PC-9 (cell line): ENCODE results near the gene UBE4B. TPM values are rescaled to one million over a fixed set of nuclear protein-coding genes. Genes with fewer than 3 reads are reported as not detected.

ENCODE experiments used
- BruUV-seq: library from RNA; stranded (reverse); fragments of 400-500 nt; replicated peaks from 2 replicates; lab custom pipeline; 2021; lab: Mats Ljungman, UMichigan
- CTCF ChIA-PET: fragments of 300-600 bp; sonication (Branson Sonifier 250); formaldehyde crosslinking; loops from one replicate; lab custom pipeline; 2022; ENCODE audit warnings: antibody characterized with exemption; lab: Charles Lee
- POLR2A ChIA-PET: fragments of 300-600 bp; sonication (Branson Sonifier 250); formaldehyde crosslinking; loops from one replicate; lab custom pipeline; 2022; ENCODE audit warnings: antibody characterized with exemption; ENCODE audit not compliant: unreplicated experiment; lab: Charles Lee
- DNase-seq, 2 experiments: peaks; one replicate each; pipeline versions ENCODE4 v3.0.0 to v3.0.0-alpha.2; 2015 to 2022; ENCODE audit warnings: mixed read lengths in 1 of 2
- H2AFZ ChIP-seq: fragments of 200-600 bp; sonication (generic); 2 replicates; pipeline ENCODE4 v1.8.1; 2017; ENCODE audit warnings: antibody characterized with exemption
- H3F3A ChIP-seq: fragments of 200-600 bp; sonication (generic); 2 replicates; pipeline ENCODE4 v1.8.1; 2017; ENCODE audit warnings: antibody characterized with exemption, mild to moderate bottlenecking, low read depth; ENCODE audit not compliant: insufficient read depth
- H3K27ac ChIP-seq: fragments of 200-600 bp; sonication (generic); 2 replicates; pipeline ENCODE4 v1.6.1; 2016; ENCODE audit warnings: mixed run types
- H3K27me3 ChIP-seq: fragments of 200-600 bp; sonication (generic); 2 replicates; pipeline ENCODE4 v1.6.1; 2016; ENCODE audit warnings: low read depth, mixed run types; ENCODE audit not compliant: insufficient read depth
- H3K36me3 ChIP-seq: fragments of 200-600 bp; sonication (generic); 2 replicates; pipeline ENCODE4 v1.6.1; 2016; ENCODE audit warnings: low read depth, mixed run types
- H3K4me1 ChIP-seq: fragments of 200-600 bp; sonication (generic); replicated peaks from 2 replicates; pipeline ENCODE4 v1.6.1; 2016; ENCODE audit warnings: mixed run types; ENCODE audit not compliant: insufficient read depth
- H3K4me2 ChIP-seq: fragments of 200-600 bp; sonication (generic); 2 replicates; pipeline ENCODE4 v1.6.1; 2017; ENCODE audit warnings: mixed run types
- H3K4me3 ChIP-seq: fragments of 200-600 bp; sonication (generic); 2 replicates; pipeline ENCODE4 v1.6.1; 2016; ENCODE audit warnings: mixed run types
- H3K79me2 ChIP-seq: fragments of 200-600 bp; sonication (generic); 2 replicates; pipeline ENCODE4 v1.6.1; 2017; ENCODE audit warnings: low read depth, mixed run types
- H3K9me2 ChIP-seq: fragments of 200-600 bp; sonication (generic); 2 replicates; pipeline ENCODE4 v1.8.1; 2017; ENCODE audit warnings: mild to moderate bottlenecking; ENCODE audit not compliant: insufficient read depth
- H3K9me3 ChIP-seq: fragments of 200-600 bp; sonication (generic); 2 replicates; pipeline ENCODE4 v1.8.1; 2016; ENCODE audit warnings: low read depth; ENCODE audit not compliant: insufficient read depth
- H4K20me1 ChIP-seq: fragments of 200-600 bp; sonication (generic); 2 replicates; pipeline ENCODE4 v1.8.1; 2017; ENCODE audit not compliant: insufficient read depth
- EZH2 ChIP-seq: fragments of 200-600 bp; sonication (generic); IDR thresholded peaks from 2 replicates; pipeline ENCODE4 v1.8.0; 2017; ENCODE audit warnings: antibody characterized with exemption, low read depth
- intact Hi-C: fragments of 100-400 bp; cut with micrococcal nuclease; formaldehyde crosslinking; loops from one replicate; pipeline ENCODE4 v1.10.0; 2022; ENCODE audit not compliant: unreplicated experiment
- total RNA-seq: library from RNA; stranded (reverse); gene quantifications from 2 replicates; pipeline ENCODE4 v1.2.3, GENCODE V29; 2021
- TF ChIP-seq, protein P1 (sequence below): fragments of 200-600 bp; sonication (generic); conservative IDR thresholded peaks from 2 replicates; pipeline ENCODE4 v1.6.1; 2017; ENCODE audit warnings: mixed run types, antibody characterized with exemption, mild to moderate bottlenecking, moderate library complexity

UBE4B gene
- total RNA-seq, 1 experiment from 2014 or later, result 59.1 TPM

DNA sequence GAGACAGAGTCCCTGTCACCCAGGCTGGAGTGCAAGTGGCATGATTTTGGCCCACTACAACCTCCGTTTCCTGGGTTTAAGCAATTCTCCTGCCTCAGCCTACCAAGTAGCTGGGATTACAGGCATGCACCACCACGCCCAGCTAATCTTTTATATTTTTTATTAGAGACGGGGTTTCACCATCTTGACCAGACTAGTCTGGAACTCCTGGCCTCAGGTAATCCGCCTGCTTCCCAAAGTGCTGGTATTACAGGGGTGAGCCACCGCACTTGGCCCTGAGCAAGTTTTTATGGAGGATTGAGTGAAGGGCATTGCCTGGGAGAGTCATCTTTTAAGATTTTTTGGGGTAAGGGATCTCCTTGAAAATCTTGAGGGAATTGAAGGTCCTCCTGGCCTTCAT lies 28.5 kb downstream of the UBE4B start:
- Histone ChIP-seq H3K4me1 (no peaks in the 10 kb centered on the region), H3K9me2 (no peaks in the 10 kb centered on the region), H3K4me2 (no peak overlapping the region), H3K4me3 (no peak overlapping the region), H3K36me3 (no peaks in the 10 kb centered on the region), H3K27ac (no peak overlapping the region), H3K79me2 (peaks cover 17% of the 10 kb centered on the region), H2AFZ (no peak overlapping the region), H3K9me3 (no peaks in the 10 kb centered on the region), H3F3A (no peaks in the 10 kb centered on the region), H3K27me3 (no peaks in the 10 kb centered on the region), H4K20me1 (peaks cover 3% of the 10 kb centered on the region)
- intact Hi-C loops, result no loop called here
- CTCF ChIA-PET, result no interaction called here
- DNase-seq, result no peak
- TF ChIP-seq, protein P1, sequence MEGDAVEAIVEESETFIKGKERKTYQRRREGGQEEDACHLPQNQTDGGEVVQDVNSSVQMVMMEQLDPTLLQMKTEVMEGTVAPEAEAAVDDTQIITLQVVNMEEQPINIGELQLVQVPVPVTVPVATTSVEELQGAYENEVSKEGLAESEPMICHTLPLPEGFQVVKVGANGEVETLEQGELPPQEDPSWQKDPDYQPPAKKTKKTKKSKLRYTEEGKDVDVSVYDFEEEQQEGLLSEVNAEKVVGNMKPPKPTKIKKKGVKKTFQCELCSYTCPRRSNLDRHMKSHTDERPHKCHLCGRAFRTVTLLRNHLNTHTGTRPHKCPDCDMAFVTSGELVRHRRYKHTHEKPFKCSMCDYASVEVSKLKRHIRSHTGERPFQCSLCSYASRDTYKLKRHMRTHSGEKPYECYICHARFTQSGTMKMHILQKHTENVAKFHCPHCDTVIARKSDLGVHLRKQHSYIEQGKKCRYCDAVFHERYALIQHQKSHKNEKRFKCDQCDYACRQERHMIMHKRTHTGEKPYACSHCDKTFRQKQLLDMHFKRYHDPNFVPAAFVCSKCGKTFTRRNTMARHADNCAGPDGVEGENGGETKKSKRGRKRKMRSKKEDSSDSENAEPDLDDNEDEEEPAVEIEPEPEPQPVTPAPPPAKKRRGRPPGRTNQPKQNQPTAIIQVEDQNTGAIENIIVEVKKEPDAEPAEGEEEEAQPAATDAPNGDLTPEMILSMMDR, result no peak
- TF ChIP-seq EZH2, result no peak
- BruUV-seq, result no TSS peak
- POLR2A ChIA-PET, result no interaction called here

DNA sequence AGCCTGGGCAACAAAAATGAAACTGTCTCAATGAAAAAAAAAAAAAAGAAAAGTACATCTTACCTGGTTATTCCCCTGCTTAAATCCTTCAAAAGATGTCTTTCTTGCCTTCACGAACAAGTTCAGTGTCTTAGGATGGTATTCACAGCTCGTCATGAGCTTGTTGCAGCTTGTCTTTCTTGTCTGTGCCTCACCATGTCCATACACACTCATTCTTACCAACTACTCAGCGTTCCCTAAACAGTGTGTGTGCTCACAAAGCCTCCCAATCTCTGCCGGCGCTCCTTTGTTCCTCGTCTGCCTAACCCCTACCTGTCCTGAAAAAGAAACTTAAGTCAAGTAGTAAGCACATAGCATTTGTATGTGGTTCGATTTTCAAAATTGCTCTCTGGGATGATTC lies 31.1 kb downstream of the UBE4B start:
- DNase-seq, result no peak
- CTCF ChIA-PET, result no interaction called here
- intact Hi-C loops, result no loop called here
- Histone ChIP-seq H3K4me1 (no peaks in the 10 kb centered on the region), H3F3A (no peaks in the 10 kb centered on the region), H3K79me2 (no peaks in the 10 kb centered on the region), H3K9me2 (no peaks in the 10 kb centered on the region), H3K27ac (no peak overlapping the region), H3K9me3 (no peaks in the 10 kb centered on the region), H3K4me3 (no peak overlapping the region), H3K36me3 (no peaks in the 10 kb centered on the region), H4K20me1 (peaks cover 3% of the 10 kb centered on the region), H3K4me2 (no peak overlapping the region), H3K27me3 (no peaks in the 10 kb centered on the region), H2AFZ (no peak overlapping the region)
- no TSS peak for BruUV-seq
- POLR2A ChIA-PET, result interaction anchor here (0.7 kb wide), 1 partner anchor 9 kb away, joined by 10 read pairs; no protein-coding TSS in a partner anchor
- TF ChIP-seq, protein P1, result no peak
- no peak for TF ChIP-seq EZH2

DNA sequence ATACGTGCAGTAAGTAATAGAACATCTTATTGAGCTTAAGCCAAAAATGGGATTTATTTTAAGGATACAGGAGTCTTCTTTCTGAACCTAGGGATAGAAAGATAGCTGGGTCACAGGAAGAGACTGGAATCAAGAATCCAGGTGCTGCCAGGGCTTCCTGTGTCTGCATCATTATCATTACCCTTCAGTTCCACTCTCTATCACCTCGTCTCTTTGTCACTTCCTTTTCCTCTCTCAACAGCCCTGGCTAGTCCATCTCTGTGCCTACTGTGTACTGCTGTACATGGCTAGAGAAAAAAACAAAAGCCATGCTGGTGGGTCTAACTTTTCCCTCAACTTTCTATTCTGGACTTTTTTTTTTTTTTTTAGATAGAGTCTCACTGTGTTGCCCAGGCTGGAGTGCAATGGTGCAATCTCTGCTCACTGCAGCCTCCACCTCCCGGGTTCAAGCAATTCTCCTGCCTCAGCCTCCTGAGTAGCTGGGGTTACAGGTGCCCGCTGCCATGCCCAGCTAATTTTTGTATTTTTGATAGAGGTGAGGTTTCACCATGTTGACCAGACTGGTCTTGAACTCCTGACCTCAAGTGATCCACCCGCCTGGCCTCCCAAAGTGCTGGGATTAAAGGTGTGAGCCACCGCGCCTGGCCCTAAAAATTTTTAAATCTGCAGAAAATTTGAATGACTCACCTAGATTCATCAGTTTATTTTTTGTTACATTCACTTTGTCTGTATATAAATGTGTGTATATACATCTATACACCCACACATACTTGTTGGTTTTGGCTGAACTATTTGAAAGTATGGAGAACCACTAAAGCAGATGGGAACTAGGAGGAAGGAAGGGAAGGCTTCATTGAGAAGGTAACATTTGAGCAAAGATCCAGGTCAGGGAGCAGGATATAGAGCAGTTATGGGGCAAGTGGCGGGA lies 31.9 kb downstream of the UBE4B start:
- Histone ChIP-seq H3K27ac (no peak overlapping the region), H3K9me3 (no peaks in the 10 kb centered on the region), H3K9me2 (no peaks in the 10 kb centered on the region), H3K4me3 (no peak overlapping the region), H3K79me2 (no peaks in the 10 kb centered on the region), H3K36me3 (no peaks in the 10 kb centered on the region), H3F3A (no peaks in the 10 kb centered on the region), H3K4me1 (no peaks in the 10 kb centered on the region), H2AFZ (no peak overlapping the region), H4K20me1 (peaks cover 3% of the 10 kb centered on the region), H3K27me3 (no peaks in the 10 kb centered on the region), H3K4me2 (no peak overlapping the region)
- intact Hi-C loops, result no loop called here
- CTCF ChIA-PET, result no interaction called here
- BruUV-seq, result no TSS peak
- DNase-seq, result no peak
- TF ChIP-seq, protein P1, result no peak
- no peak for TF ChIP-seq EZH2
- POLR2A ChIA-PET, result interaction anchor here (0.7 kb wide), 1 partner anchor 8 kb away, joined by 10 read pairs; no protein-coding TSS in a partner anchor
